Islet of Langerhans (tissue), 1 donor: ENCODE data around the gene NOXRED1.

Source experiments
- FAIRE-seq: peaks from one replicate; lab custom pipeline; 2011; peaks lifted over from hg19 to GRCh38; lab: Jason Lieb, UNC

Gene NOXRED1

GRCh38 chr14:77407158-77407557, 16.2 kb downstream of the NOXRED1 start:
- FAIRE-seq: no peak

DNA sequence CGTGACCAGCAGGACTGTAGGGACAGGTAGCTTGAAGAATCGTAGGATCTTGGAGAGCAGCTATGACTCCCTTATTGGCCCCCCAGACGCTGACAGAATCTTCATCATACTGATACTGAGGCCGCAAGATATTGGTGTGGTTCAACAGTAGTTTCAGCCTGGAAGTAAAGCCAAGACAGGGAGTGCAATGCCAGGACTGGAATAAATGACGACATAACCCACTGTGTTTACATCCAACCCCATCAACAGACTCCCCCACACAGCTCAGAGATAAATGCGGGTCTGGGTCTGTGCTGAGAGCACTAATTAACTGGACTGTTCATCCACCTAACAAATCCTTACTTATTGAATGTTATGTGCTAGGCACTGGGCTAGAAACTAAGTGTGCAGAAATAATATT, 16.6 kb downstream of the NOXRED1 start:
- FAIRE-seq: no peak

GRCh38 chr14:77406086-77406485, 17.2 kb downstream of the NOXRED1 start:
- no peak for FAIRE-seq

- FAIRE-seq: no peak
These were observed 19.6 kb downstream of the NOXRED1 start for GRCh38 chr14:77403768-77404167.

DNA sequence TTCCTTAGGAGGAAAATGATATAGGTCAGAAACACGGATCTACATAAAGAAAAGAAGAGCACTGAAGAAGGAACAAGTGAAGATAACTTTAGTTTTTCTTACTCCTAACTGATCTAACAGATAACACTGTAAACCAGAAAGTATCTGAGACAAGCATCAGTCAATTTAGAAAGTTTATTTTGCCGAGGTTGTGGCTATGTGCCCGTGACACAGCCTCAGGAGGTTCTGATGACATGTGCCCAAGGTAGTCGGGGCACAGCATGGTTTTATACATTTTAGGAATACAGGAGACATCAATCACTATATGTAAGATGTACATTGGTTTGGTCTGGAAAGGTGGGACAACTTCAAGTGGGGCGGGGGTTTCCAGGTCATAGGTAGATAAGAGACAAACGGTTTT, 23.1 kb downstream of the NOXRED1 start:
- FAIRE-seq: no peak

DNA sequence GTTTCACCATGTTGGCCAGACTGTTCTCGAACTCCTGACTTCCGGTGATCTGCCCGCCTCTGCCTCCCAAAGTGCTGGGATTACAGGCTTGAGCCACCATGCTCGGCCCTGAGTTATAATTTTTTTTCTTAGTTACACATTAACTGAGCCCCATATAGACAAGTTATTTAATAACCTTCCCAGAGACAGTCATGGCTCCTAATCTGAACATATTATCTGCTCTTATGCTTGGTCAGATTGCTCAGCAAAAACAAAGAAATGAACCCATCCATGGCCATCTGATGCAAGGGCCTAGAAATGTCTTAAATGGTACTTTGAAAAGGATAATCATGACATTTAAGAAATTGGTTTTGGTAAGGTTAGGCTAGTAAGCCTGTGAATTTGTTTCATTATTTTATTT, 33.1 kb downstream of the NOXRED1 start:
- FAIRE-seq: no peak

GRCh38 chr14:77378701-77379100, 44.6 kb downstream of the NOXRED1 start:
- FAIRE-seq: no peak

DNA sequence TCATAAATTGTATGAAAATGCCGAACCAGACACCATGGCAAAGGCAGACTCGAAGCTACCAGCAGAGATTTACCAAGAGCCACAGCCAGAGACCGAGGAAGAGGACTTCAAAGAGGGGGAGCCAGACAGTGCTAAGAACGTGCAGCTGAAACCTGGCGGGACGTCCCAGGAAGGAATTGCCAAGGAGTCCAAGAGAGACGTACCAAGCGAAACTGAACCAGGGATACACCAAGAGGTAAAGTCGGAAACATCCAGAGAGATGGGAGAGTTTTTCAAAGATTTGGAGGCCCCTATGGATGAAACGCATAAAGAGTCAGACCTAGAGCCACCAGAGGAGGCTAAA, 45.9 kb downstream of the NOXRED1 start:
- no peak for FAIRE-seq

DNA sequence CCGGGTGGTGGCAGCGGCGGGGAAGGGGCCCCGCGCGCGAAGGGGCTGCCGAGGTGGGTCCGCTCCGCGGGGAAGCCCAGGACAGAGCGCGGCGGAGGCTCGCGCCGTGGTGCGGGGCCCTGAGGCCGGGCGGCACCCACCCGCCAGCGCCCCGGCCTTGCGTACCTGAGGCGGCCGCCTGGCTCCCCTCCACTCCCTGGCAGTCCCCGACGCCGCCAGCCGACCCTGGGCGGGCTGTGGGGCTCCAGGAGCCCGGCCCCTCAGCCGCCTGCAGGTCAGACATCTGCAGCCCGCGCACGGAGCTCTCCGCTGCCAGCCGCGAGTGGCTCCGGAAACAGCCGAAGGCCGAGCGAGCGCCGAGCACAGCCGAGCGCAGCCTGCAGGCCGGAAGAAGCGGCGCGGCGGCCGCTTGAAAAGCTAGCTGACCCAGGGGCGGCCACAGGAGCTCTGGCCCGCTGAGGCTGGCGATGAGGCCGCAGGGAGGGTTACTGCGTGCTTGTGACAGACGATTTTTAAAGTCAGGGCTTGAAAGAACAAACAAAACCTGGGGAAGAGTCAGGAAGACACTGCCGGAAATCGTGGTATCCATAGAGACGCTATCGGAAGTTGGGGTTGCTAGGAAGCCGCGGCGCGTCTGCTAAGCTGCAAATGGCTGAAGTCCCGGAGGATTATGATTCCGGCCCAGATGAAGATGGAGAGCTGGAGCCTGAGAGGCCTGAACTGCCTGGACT, 46.4 kb downstream of the NOXRED1 start, which contains the start of the genes SAMD15 and TMED8:
SAMD15 (plus strand) TSS at position 609 of the 731 bp plus-strand sequence; CDS start at position 649, 40 bp downstream.
TMED8 (minus strand) TSS at position 324 of the 731 bp plus-strand sequence; CDS start at position 283, 41 bp downstream.
- peak; percentile 94 for FAIRE-seq

DNA sequence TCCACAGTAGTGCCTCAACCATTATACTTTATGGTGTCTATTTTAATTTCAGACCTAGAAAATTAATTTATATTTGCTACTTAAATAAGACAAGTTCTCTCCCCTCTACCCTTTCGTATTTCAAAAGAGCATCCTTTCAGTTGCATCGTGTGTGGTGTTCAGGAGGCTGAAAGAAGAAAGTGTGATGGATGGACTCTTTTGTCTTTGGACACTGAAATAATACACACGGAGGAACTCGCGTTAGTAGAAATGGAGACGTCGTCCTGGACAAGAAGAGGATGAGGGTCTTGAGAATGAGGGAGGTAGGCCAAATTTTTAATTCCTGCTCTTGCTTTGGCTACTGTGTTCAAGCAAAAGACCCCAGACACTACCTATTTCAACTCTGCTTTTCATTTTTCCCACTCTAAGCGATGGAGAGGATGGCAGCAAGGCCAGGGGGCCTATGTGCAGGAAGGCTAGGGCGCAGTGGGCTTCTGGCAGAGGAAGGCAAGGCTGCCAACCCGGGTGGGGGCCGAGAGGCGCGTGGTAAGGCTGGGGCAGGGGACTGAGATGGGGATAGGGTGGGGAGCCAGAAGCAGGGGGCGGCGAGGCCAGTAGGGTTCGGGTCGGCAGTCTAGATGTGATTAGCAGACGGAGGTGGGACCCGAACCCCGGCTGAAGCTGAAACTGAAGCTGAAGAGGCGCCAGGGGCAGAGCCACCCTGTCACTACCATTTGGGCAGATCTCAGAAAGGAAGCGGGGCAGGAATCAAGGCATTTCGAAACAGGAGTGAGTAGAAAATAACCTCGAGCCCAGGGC, 47.2 kb downstream of the NOXRED1 start:
- FAIRE-seq: no peak

DNA sequence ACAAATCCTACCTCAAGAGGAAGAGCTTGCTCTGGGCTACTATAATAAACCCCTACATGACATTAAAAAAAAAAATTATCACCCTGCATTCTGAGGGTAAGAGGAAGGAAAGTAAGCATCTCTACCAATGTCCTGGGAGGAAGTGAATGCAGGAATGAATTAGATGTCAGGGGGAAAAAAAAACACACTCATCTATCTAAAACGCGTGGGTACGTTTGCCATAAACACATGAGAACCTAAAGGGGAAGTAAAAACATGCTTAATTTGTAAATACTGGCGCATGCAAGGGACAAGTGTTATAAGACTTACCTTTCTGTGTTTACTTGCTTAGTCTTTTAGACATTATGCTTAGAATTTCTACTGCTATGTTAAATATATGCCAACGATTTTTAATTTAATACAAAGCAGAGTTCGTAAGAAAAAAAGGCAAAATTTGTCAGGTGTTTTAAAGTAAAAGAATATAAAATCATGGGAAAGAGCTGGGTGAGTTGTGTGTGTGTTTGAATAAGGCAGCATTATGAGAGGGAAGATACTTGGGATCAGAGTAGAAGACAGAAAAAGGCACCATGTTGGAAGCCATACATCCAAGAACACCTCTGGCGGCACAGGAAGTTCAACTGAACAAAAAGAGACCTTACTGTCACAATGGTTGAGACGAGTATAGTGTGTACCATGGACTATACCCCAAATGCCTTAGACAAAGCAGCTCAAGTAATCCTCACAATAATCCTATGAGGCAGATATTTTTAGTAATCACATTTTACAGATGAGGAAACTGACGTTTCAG, 48.0 kb downstream of the NOXRED1 start:
- FAIRE-seq: no peak

GRCh38 chr14:77372304-77372841, 51.0 kb downstream of the NOXRED1 start:
- no peak for FAIRE-seq

- no peak for FAIRE-seq
These were observed 54.0 kb downstream of the NOXRED1 start for GRCh38 chr14:77369285-77369684.

GRCh38 chr14:77364146-77364545, 59.2 kb downstream of the NOXRED1 start:
- no peak for FAIRE-seq

GRCh38 chr14:77359626-77360025, 63.7 kb downstream of the NOXRED1 start:
- no peak for FAIRE-seq

DNA sequence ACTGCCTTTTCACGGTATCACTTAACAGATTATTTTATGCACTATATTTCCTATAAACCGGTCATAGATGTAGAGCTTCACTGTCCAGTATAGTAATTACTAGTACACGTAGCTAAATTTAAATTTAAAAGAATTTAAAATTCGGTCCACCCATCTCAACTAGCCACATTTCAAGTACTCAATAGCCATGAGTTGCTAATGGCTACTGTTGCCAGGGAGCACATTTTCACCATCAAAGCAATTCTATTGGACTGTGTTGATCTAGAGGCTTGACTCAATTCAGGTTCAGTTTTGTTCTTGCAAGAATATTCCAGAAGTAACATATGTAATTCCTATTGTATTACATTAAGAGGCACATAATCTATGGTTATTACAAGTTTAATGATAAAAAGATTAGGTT, 66.4 kb downstream of the NOXRED1 start:
- no peak for FAIRE-seq

GRCh38 chr14:77355811-77356210, 67.5 kb downstream of the NOXRED1 start:
- no peak for FAIRE-seq

GRCh38 chr14:77353469-77354141, 69.7 kb downstream of the NOXRED1 start:
- no peak for FAIRE-seq

DNA sequence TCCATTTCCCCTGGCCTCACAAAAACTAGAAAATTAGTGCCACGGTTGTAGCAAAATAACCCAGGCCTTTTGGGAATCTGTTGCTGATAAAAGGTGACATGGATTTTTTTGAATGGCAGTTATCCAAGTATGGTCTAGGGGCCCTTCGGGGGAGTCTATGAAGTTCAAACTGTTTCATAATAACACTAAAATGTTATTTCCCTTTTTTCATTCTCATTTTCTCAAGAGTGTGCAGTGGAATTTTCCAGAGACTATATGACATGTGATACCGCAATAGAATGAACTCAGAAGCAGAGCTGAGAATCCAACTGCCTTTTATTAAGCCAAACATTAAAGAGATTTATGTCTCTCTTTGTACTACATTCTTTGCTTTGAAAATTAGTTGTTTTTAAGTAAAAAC, 75.6 kb downstream of the NOXRED1 start:
- no peak for FAIRE-seq

- no peak for FAIRE-seq
These were observed 76.8 kb downstream of the NOXRED1 start for GRCh38 chr14:77346495-77346894.

DNA sequence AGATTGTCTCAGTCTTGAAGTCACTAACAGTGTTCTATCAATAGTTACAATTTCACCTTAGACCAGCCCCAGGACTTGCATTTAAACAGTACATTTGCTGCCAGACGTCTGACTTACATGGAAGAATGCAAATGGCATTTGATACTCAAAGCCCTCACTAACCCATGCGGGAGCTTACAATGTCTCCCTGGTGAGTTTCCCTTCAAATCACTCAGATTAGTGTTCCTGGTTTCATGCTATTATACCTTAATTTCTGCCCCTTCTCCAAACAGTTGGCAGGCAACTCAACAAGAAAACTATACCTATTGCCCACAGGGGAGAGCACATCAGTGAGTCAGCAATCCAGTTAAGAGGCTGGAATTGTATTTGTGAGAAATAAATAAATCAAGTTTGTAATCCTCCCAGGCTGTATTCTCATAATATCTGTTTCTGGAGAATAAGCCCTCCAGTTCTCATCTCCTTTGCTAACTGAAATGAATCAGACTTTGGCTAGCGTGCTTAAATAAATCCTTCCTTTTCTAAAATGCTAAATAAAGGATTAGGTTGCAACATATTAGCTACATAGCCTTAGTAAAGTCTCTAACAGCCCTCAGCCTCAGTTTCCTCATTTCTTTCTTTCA, 78.8 kb downstream of the NOXRED1 start:
- no peak for FAIRE-seq
